ENCODE measurements around the gene PNKP. TPM values are rescaled to one million over a fixed set of nuclear protein-coding genes. Genes with fewer than 3 reads are reported as not detected.

Gene PNKP
- total RNA-seq, 4 donors from 2014 or later, result 33.3 to 42.3 (median 36.3) TPM

GRCh38 chr19:49875177-49875576, 7.8 kb upstream of the PNKP start:
- intact Hi-C loops (cut with DNase I), result loop anchor here (10.0 kb wide), 1 partner anchor 60 kb away; the partner anchor contains the start of genes FUZ and MED25
- H3K27me3 ChIP-seq, result no peaks in the 10 kb centered on the region
- TF ChIP-seq CTCF (IDR thresholded peaks at IDR 0.05) (no peak), POLR2A (IDR thresholded peaks at IDR 0.05) (no peak)
- no peak for DNase-seq
- peaks cover 27 to 58% (median 35%) of the 10 kb centered on the region in 3 donors for H3K4me1 ChIP-seq
- peak overlapping the region; percentile 98 to 100 (median 99) for H3K27ac ChIP-seq
- peak overlapping the region; percentile 86 to 99 (median 94) for H3K4me3 ChIP-seq
- no peaks in the 10 kb centered on the region for H3K9me3 ChIP-seq
- WGBS, 2 donors, result 67 to 69% methylated on average over 2 to 4 of the region's 4 CpGs
- peaks cover 4 to 56% (median 11%) of the 10 kb centered on the region in 3 donors for H3K36me3 ChIP-seq

- no peak for DNase-seq
- 78 to 84% methylated on average over 5 to 7 of the region's 11 CpGs for WGBS, 2 donors
- Histone ChIP-seq H3K36me3 (peaks cover 0 to 51% (median 8%) of the 10 kb centered on the region in 3 donors), H3K27me3 (no peaks in the 10 kb centered on the region), H3K4me3 (no peak overlapping the region), H3K27ac (peak overlapping the region; percentile 98 to 100 (median 99)), H3K4me1 (peaks cover 32 to 63% (median 39%) of the 10 kb centered on the region in 3 donors), H3K9me3 (no peaks in the 10 kb centered on the region)
- no peak for TF ChIP-seq POLR2A (IDR thresholded peaks at IDR 0.05)
- TF ChIP-seq CTCF (IDR thresholded peaks at IDR 0.05), result no peak
- intact Hi-C loops (cut with DNase I), result loop anchor here (10.0 kb wide), 1 partner anchor 60 kb away; the partner anchor contains the start of genes FUZ and MED25
Measured at GRCh38 chr19:49874503-49875157, 7.3 kb upstream of the PNKP start.

- Histone ChIP-seq H3K27ac (peak overlapping the region in 1 of 4 donors; percentile 100), H3K4me3 (no peak overlapping the region), H3K27me3 (no peaks in the 10 kb centered on the region), H3K9me3 (no peaks in the 10 kb centered on the region), H3K36me3 (peaks cover 0 to 43% (median 3%) of the 10 kb centered on the region in 3 donors), H3K4me1 (peaks cover 32 to 63% (median 37%) of the 10 kb centered on the region in 3 donors)
- TF ChIP-seq CTCF (IDR thresholded peaks at IDR 0.05) (no peak), POLR2A (IDR thresholded peaks at IDR 0.05) (no peak)
- no peak for DNase-seq
- 92 to 93% methylated on average over 8 to 10 of the region's 10 CpGs for WGBS, 2 donors
- intact Hi-C loops (cut with DNase I), result loop anchor here (10.0 kb wide), 1 partner anchor 59 kb away; the partner anchor contains the start of genes FUZ and MED25
Measured at GRCh38 chr19:49873834-49874233, 6.5 kb upstream of the PNKP start.

- TF ChIP-seq POLR2A (IDR thresholded peaks at IDR 0.05), result no peak
- TF ChIP-seq CTCF (IDR thresholded peaks at IDR 0.05), result no peak
- Histone ChIP-seq H3K9me3 (no peaks in the 10 kb centered on the region), H3K4me3 (no peak overlapping the region), H3K27me3 (no peaks in the 10 kb centered on the region), H3K4me1 (peaks cover 26 to 63% (median 38%) of the 10 kb centered on the region in 3 donors), H3K27ac (no peak overlapping the region), H3K36me3 (peaks cover 0 to 40% (median 3%) of the 10 kb centered on the region in 3 donors)
- intact Hi-C loops (cut with DNase I), result loop anchor here (10.0 kb wide), 1 partner anchor 58 kb away; the partner anchor contains the start of genes FUZ and MED25
- no peak for DNase-seq
- WGBS, 2 donors, result 89 to 96% methylated on average over 9 to 11 of the region's 29 CpGs
Measured at GRCh38 chr19:49873129-49873521, 5.7 kb upstream of the PNKP start.

Data from esophagus squamous epithelium (tissue), 5 donors.